HepG2 (cell line): Measurements from ENCODE around the gene GGNBP2. TPM values are rescaled to one million over a fixed set of nuclear protein-coding genes. Genes with fewer than 3 reads are reported as not detected.
A peak's percentile ranks its signal among the peaks of the same experiment; 100 is the strongest.

Source experiments
- ATF5 ChIP-seq: sonication (generic); formaldehyde crosslinking; IDR thresholded peaks from 2 replicates; pipeline ENCODE4 v1.4.0; 2020; ENCODE audit warnings: mild to moderate bottlenecking, low read depth, missing genetic modification reagents
- CREB3 ChIP-seq: sonication (generic); formaldehyde crosslinking; IDR thresholded peaks from 2 replicates; pipeline ENCODE4 v1.5.0; 2020; ENCODE audit warnings: missing genetic modification reagents
- MLLT10 ChIP-seq: sonication (generic); formaldehyde crosslinking; IDR thresholded peaks from 2 replicates; pipeline ENCODE4 v1.4.0; 2020; ENCODE audit warnings: missing genetic modification reagents
- MTA3 ChIP-seq: sonication (generic); formaldehyde crosslinking; IDR thresholded peaks from 2 replicates; pipeline ENCODE4 v1.4.0; 2020; ENCODE audit warnings: missing genetic modification reagents
- MXD3 ChIP-seq: IDR thresholded peaks from 2 replicates; pipeline ENCODE4 v1.6.1; 2016; ENCODE audit warnings: mild to moderate bottlenecking, missing biosample characterization, missing genetic modification reagents
- RFXANK ChIP-seq: IDR thresholded peaks from 2 replicates; pipeline ENCODE4 v1.6.1; 2016
- ZC3H13 ChIP-seq: sonication (generic); formaldehyde crosslinking; IDR thresholded peaks from 2 replicates; pipeline ENCODE4 v1.8.1; 2023; ENCODE audit warnings: mild to moderate bottlenecking, missing genetic modification reagents, moderate library complexity
- ZNF121 ChIP-seq: sonication (generic); formaldehyde crosslinking; IDR thresholded peaks from 2 replicates; pipeline ENCODE4 v1.5.0; 2020; ENCODE audit warnings: mild to moderate bottlenecking, missing genetic modification reagents
- ZNF230 ChIP-seq: sonication (generic); formaldehyde crosslinking; IDR thresholded peaks from 2 replicates; pipeline ENCODE4 v1.4.0; 2020; ENCODE audit warnings: mild to moderate bottlenecking, missing genetic modification reagents
- ZNF260 ChIP-seq: sonication (generic); formaldehyde crosslinking; IDR thresholded peaks from 2 replicates; pipeline ENCODE4 v1.4.0; 2020; ENCODE audit warnings: missing genetic modification reagents, low read depth, mild to moderate bottlenecking, borderline replicate concordance
- ZNF329 ChIP-seq: sonication (generic); formaldehyde crosslinking; IDR thresholded peaks from 2 replicates; pipeline ENCODE4 v1.9.0; 2021; ENCODE audit warnings: low read depth, mild to moderate bottlenecking, missing genetic modification reagents
- ZNF34 ChIP-seq: sonication (generic); formaldehyde crosslinking; IDR thresholded peaks from 2 replicates; pipeline ENCODE4 v1.4.0; 2020; ENCODE audit warnings: mild to moderate bottlenecking, missing genetic modification reagents, borderline replicate concordance
- ZNF468 ChIP-seq: sonication (generic); formaldehyde crosslinking; IDR thresholded peaks from 2 replicates; pipeline ENCODE4 v1.8.0; 2022; ENCODE audit warnings: mild to moderate bottlenecking, moderate library complexity, missing genetic modification reagents
- ZNF556 ChIP-seq: sonication (generic); formaldehyde crosslinking; IDR thresholded peaks from 2 replicates; pipeline ENCODE4 v1.4.0; 2020; ENCODE audit warnings: mild to moderate bottlenecking, missing genetic modification reagents, borderline replicate concordance
- ZNF589 ChIP-seq: sonication (generic); formaldehyde crosslinking; conservative IDR thresholded peaks from 2 replicates; pipeline ENCODE4 v1.8.0; 2022; ENCODE audit warnings: mild to moderate bottlenecking, moderate library complexity, missing genetic modification reagents
- polyA plus RNA-seq, 8 experiments: library from polyadenylated mRNA; depleted of rRNA in 3 of 8; stranded (reverse) in 7 of 8; unstranded in 1 of 8; fragments of >200 nt; fragmentation: Illumina TruSeq in 4 of 8; extraction: Trizol in 4 of 8; gene quantifications; 2 replicates each; pipeline versions ENCODE4 v1.2.1 to v1.2.3, GENCODE V29; 2011 to 2016; ENCODE audit warnings: low read depth in 4 of 8, missing spikeins in 1 of 8, mixed read lengths in 1 of 8; ENCODE audit not compliant: insufficient read depth in 1 of 8
- total RNA-seq, 5 experiments: library from RNA; depleted of rRNA; stranded (reverse); fragments of >200 nt; fragmentation: Illumina TruSeq; extraction: Trizol; gene quantifications; 2 replicates each; pipeline ENCODE4 v1.2.3, GENCODE V29; 2016; ENCODE audit warnings: low read depth in 1 of 5
- TF ChIP-seq, protein P1 (sequence below): IDR thresholded peaks from 2 replicates; pipeline ENCODE4 v1.6.1; 2018; ENCODE audit warnings: missing genetic modification reagents
- TF ChIP-seq, protein P2 (sequence below): sonication (generic); formaldehyde crosslinking; IDR thresholded peaks from 2 replicates; pipeline ENCODE4 v1.9.0; 2021; ENCODE audit warnings: missing genetic modification reagents, borderline replicate concordance
- TF ChIP-seq, protein P3 (sequence below): sonication (generic); formaldehyde crosslinking; IDR thresholded peaks from 2 replicates; pipeline ENCODE4 v1.9.0; 2021; ENCODE audit warnings: missing genetic modification reagents, mild to moderate bottlenecking, borderline replicate concordance
- TF ChIP-seq, protein P4 (sequence below): sonication (generic); formaldehyde crosslinking; IDR thresholded peaks from 2 replicates; pipeline ENCODE4 v1.5.0; 2020; ENCODE audit warnings: missing genetic modification reagents

GGNBP2 gene
- total and polyA plus RNA-seq, 2 of the 13 experiments (the other 11 are each of a cell fraction or from before 2014, with no cell fraction given): 53.3 to 84.2 TPM

- TF ChIP-seq, protein P1, sequence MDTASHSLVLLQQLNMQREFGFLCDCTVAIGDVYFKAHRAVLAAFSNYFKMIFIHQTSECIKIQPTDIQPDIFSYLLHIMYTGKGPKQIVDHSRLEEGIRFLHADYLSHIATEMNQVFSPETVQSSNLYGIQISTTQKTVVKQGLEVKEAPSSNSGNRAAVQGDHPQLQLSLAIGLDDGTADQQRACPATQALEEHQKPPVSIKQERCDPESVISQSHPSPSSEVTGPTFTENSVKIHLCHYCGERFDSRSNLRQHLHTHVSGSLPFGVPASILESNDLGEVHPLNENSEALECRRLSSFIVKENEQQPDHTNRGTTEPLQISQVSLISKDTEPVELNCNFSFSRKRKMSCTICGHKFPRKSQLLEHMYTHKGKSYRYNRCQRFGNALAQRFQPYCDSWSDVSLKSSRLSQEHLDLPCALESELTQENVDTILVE (CRISPR knock-in tag): 0 out of 2 replicates have a peak, but pooled peaks have one; percentile 22
- TF ChIP-seq MTA3 (CRISPR knock-in tag): no peak
- TF ChIP-seq ZNF589 (CRISPR knock-in tag): 0 out of 2 replicates have a peak, but pooled peaks have one; percentile 39
- no peak; the same call in 1 of the 2 replicates for TF ChIP-seq ZC3H13 (CRISPR knock-in tag)
- TF ChIP-seq ZNF468 (CRISPR knock-in tag): no peak
- TF ChIP-seq MLLT10: no peak
- no peak; the same call in 1 of the 2 replicates for TF ChIP-seq ZNF230
- TF ChIP-seq, protein P2, sequence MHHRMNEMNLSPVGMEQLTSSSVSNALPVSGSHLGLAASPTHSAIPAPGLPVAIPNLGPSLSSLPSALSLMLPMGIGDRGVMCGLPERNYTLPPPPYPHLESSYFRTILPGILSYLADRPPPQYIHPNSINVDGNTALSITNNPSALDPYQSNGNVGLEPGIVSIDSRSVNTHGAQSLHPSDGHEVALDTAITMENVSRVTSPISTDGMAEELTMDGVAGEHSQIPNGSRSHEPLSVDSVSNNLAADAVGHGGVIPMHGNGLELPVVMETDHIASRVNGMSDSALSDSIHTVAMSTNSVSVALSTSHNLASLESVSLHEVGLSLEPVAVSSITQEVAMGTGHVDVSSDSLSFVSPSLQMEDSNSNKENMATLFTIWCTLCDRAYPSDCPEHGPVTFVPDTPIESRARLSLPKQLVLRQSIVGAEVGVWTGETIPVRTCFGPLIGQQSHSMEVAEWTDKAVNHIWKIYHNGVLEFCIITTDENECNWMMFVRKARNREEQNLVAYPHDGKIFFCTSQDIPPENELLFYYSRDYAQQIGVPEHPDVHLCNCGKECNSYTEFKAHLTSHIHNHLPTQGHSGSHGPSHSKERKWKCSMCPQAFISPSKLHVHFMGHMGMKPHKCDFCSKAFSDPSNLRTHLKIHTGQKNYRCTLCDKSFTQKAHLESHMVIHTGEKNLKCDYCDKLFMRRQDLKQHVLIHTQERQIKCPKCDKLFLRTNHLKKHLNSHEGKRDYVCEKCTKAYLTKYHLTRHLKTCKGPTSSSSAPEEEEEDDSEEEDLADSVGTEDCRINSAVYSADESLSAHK (CRISPR knock-in tag): no peak
- TF ChIP-seq, protein P3, sequence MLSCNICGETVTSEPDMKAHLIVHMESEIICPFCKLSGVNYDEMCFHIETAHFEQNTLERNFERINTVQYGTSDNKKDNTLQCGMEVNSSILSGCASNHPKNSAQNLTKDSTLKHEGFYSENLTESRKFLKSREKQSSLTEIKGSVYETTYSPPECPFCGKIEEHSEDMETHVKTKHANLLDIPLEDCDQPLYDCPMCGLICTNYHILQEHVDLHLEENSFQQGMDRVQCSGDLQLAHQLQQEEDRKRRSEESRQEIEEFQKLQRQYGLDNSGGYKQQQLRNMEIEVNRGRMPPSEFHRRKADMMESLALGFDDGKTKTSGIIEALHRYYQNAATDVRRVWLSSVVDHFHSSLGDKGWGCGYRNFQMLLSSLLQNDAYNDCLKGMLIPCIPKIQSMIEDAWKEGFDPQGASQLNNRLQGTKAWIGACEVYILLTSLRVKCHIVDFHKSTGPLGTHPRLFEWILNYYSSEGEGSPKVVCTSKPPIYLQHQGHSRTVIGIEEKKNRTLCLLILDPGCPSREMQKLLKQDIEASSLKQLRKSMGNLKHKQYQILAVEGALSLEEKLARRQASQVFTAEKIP (CRISPR knock-in tag): no peak
- TF ChIP-seq ZNF329 (CRISPR knock-in tag): no peak
- TF ChIP-seq CREB3: no peak
- no peak for TF ChIP-seq ZNF34
- TF ChIP-seq, protein P4, sequence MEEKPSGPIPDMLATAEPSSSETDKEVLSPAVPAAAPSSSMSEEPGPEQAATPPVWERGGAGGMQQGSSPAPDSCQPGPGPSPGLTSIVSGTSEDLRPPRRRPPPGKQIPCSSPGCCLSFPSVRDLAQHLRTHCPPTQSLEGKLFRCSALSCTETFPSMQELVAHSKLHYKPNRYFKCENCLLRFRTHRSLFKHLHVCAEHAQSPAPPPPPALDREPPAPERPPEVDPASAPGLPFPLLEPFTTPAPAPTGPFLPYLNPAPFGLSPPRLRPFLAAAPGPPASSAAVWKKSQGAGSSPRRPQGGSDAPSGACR (CRISPR knock-in tag): peak; percentile 40; the same call in 1 of the 2 replicates
- TF ChIP-seq ATF5 (CRISPR knock-in tag): 0 out of 2 replicates have a peak, but pooled peaks have one; percentile 31
- no peak for TF ChIP-seq ZNF121 (CRISPR knock-in tag)
- TF ChIP-seq ZNF260 (CRISPR knock-in tag): no peak
- TF ChIP-seq ZNF556 (CRISPR knock-in tag): peak; percentile 69
- peak; percentile 47; the same call in 1 of the 2 replicates for TF ChIP-seq MXD3 (CRISPR knock-in tag)
- TF ChIP-seq RFXANK (CRISPR knock-in tag): no peak
These were observed at the start of gene GGNBP2 (continued) for GRCh38 chr17:36544307-36545076.
